HepG2 (cell line): Measurements from ENCODE around the gene ZFHX3.

ENCODE experiments used
- CHD2 ChIP-seq: IDR thresholded peaks from 2 replicates; pipeline ENCODE4 v1.6.1; 2011; ENCODE audit warnings: low read depth, low read length, improper control_type of control experiment
- CTCF ChIP-seq: sonication (generic); formaldehyde crosslinking; IDR thresholded peaks from 2 replicates; pipeline ENCODE4 v1.5.0; 2020; ENCODE audit warnings: mild to moderate bottlenecking, missing genetic modification reagents, moderate library complexity
- EZH2 ChIP-seq: conservative IDR thresholded peaks from 2 replicates; pipeline ENCODE4 v1.6.1; 2012; ENCODE audit warnings: mild to moderate bottlenecking, low read depth, low read length, moderate library complexity
- JUNB ChIP-seq: sonication (generic); formaldehyde crosslinking; IDR thresholded peaks from 2 replicates; pipeline ENCODE4 v1.8.0; 2022; ENCODE audit warnings: missing genetic modification reagents, mild to moderate bottlenecking, borderline replicate concordance
- MTF1 ChIP-seq: sonication (generic); formaldehyde crosslinking; IDR thresholded peaks from 2 replicates; pipeline ENCODE4 v1.5.0; 2020; ENCODE audit warnings: missing genetic modification reagents
- NFE2 ChIP-seq: sonication (generic); formaldehyde crosslinking; IDR thresholded peaks from 2 replicates; pipeline ENCODE4 v1.4.0; 2020; ENCODE audit warnings: missing genetic modification reagents
- POLR2A ChIP-seq, 2 experiments: IDR thresholded peaks; 2 replicates each; pipeline ENCODE4 v1.6.1; 2011; ENCODE audit warnings: low read depth in 2 of 2, low read length in 2 of 2, mild to moderate bottlenecking in 1 of 2, moderate library complexity in 1 of 2; ENCODE audit not compliant: insufficient read depth in 1 of 2
- ZBTB33 ChIP-seq: sonication (generic); formaldehyde crosslinking; IDR thresholded peaks from 2 replicates; pipeline ENCODE4 v1.4.0; 2020; ENCODE audit warnings: missing genetic modification reagents
- ZKSCAN8 ChIP-seq: IDR thresholded peaks from 2 replicates; pipeline ENCODE4 v1.6.1; 2016; ENCODE audit warnings: borderline replicate concordance, missing genetic modification reagents, missing compliant biosample characterization

GRCh38 chr16:72938795-72939164 is 109.1 kb downstream of the ZFHX3 start:
- no peak for TF ChIP-seq NFE2 (CRISPR knock-in tag)
- TF ChIP-seq POLR2A (IDR thresholded peaks at IDR 0.05; ENCODE audit: insufficient read depth in 1 of 2, low read depth in 2 of 2, low read length in 2 of 2) = no peak
- TF ChIP-seq CTCF (CRISPR knock-in tag) = no peak
- no peak for TF ChIP-seq ZBTB33 (CRISPR knock-in tag)
- TF ChIP-seq JUNB = no peak
- no peak for TF ChIP-seq ZKSCAN8
- TF ChIP-seq CHD2 = no peak
- TF ChIP-seq EZH2 = no peak
- no peak for TF ChIP-seq MTF1
